PC-3 (cell line): Measurements from ENCODE around the gene PRPH2. TPM values are rescaled to one million over a fixed set of nuclear protein-coding genes. Genes with fewer than 3 reads are reported as not detected.
"Not testable (repeated sequence)": the region's sequence is repeated elsewhere in the genome, so short reads cannot be mapped to it uniquely, and the experiment has no call there.

Source experiments
- ATAC-seq: fragments of 200-7000 bp; cut with Tn5 transposase; 2 replicates; pipeline ENCODE4 v1.9.1; 2020; ENCODE audit warnings: mild to moderate bottlenecking, moderate library complexity
- BruUV-seq: library from RNA; stranded (reverse); fragments of 400-500 nt; replicated peaks from 2 replicates; lab custom pipeline; 2021; lab: Mats Ljungman, UMichigan
- CTCF ChIA-PET: fragments of 300-600 bp; sonication (Branson Sonifier 250); formaldehyde crosslinking; loops from one replicate; lab custom pipeline; 2022; ENCODE audit warnings: antibody characterized with exemption; lab: Charles Lee
- POLR2A ChIA-PET: fragments of 300-600 bp; sonication (Branson Sonifier 250); formaldehyde crosslinking; loops from one replicate; lab custom pipeline; 2022; ENCODE audit warnings: antibody characterized with exemption; ENCODE audit not compliant: unreplicated experiment; lab: Charles Lee
- DNase-seq: peaks from one replicate; pipeline ENCODE4 v3.0.0-alpha.2; 2015
- H2AFZ ChIP-seq: fragments of 300-600 bp; sonication (generic); 2 replicates; pipeline ENCODE4 v1.6.0; 2016; ENCODE audit warnings: antibody characterized with exemption, low read length
- H3F3A ChIP-seq: fragments of 300-600 bp; sonication (generic); one replicate; pipeline ENCODE4 v1.6.0; 2017; ENCODE audit warnings: antibody characterized with exemption, low read length, control low read depth, mild to moderate bottlenecking; ENCODE audit not compliant: unreplicated experiment
- H3K27ac ChIP-seq: fragments of 300-600 bp; sonication (generic); 2 replicates; pipeline ENCODE4 v1.5.1; 2016; ENCODE audit warnings: mild to moderate bottlenecking, low read length
- H3K27me3 ChIP-seq: fragments of 300-600 bp; sonication (generic); 2 replicates; pipeline ENCODE4 v1.6.1; 2016; ENCODE audit warnings: low read length, mixed read lengths
- H3K36me3 ChIP-seq: fragments of 300-600 bp; sonication (generic); 2 replicates; pipeline ENCODE4 v1.6.1; 2016; ENCODE audit warnings: low read depth, mixed run types, low read length, mixed read lengths
- H3K4me1 ChIP-seq: fragments of 300-600 bp; sonication (generic); 2 replicates; pipeline ENCODE4 v1.5.1; 2016; ENCODE audit warnings: low read length; ENCODE audit not compliant: insufficient read depth
- H3K4me2 ChIP-seq: fragments of 300-600 bp; sonication (generic); 2 replicates; pipeline ENCODE4 v1.6.0; 2016; ENCODE audit warnings: low read length
- H3K4me3 ChIP-seq: fragments of 300-600 bp; sonication (generic); 2 replicates; pipeline ENCODE4 v1.5.1; 2016; ENCODE audit warnings: mild to moderate bottlenecking, low read length, mixed read lengths
- H3K79me2 ChIP-seq: fragments of 300-600 bp; sonication (generic); 2 replicates; pipeline ENCODE4 v1.6.1; 2017; ENCODE audit warnings: low read length, mixed read lengths
- H3K9ac ChIP-seq: fragments of 300-600 bp; sonication (generic); 2 replicates; pipeline ENCODE4 v1.6.0; 2016; ENCODE audit warnings: mild to moderate bottlenecking, low read length
- H3K9me2 ChIP-seq: fragments of 300-600 bp; sonication (generic); replicated peaks from 2 replicates; pipeline ENCODE4 v1.6.1; 2016; ENCODE audit warnings: mixed run types, low read length, mixed read lengths
- H3K9me3 ChIP-seq: fragments of 300-600 bp; sonication (generic); 2 replicates; pipeline ENCODE4 v1.6.1; 2016; ENCODE audit warnings: low read length, mixed read lengths
- H4K20me1 ChIP-seq: fragments of 300-600 bp; sonication (generic); 2 replicates; pipeline ENCODE4 v1.6.1; 2016; ENCODE audit warnings: low read length, mixed read lengths
- EZH2 ChIP-seq: fragments of 300-600 bp; sonication (generic); IDR thresholded peaks from one replicate; pipeline ENCODE4 v1.6.1; 2017; ENCODE audit warnings: antibody characterized with exemption, mild to moderate bottlenecking, low read length; ENCODE audit not compliant: unreplicated experiment
- EZH2phosphoT487 ChIP-seq: fragments of 300-600 bp; sonication (generic); IDR thresholded peaks from 2 replicates; pipeline ENCODE4 v1.6.1; 2018; ENCODE audit warnings: mild to moderate bottlenecking, antibody characterized with exemption, low read length, borderline replicate concordance
- intact Hi-C: fragments of 100-400 bp; cut with micrococcal nuclease; formaldehyde crosslinking; loops from 2 replicates; pipeline ENCODE4 v1.9.0; 2023
- total RNA-seq: library from RNA; depleted of rRNA; stranded (reverse); fragments of >200 nt; gene quantifications from 2 replicates; pipeline ENCODE4 v1.2.3, GENCODE V29; 2014
- TF ChIP-seq, protein P1 (sequence below): fragments of 300-600 bp; sonication (generic); conservative IDR thresholded peaks from 2 replicates; pipeline ENCODE4 v1.5.1; 2017; ENCODE audit warnings: antibody characterized with exemption, low read depth, mild to moderate bottlenecking, low read length

Gene PRPH2
- total RNA-seq, 1 experiment from 2014 or later: not detected

GRCh38 chr6:42674780-42675179, 47.6 kb downstream of the PRPH2 start:
- H3K9me3 ChIP-seq: no peaks in the 10 kb centered on the region
- H2AFZ ChIP-seq: no peak overlapping the region
- POLR2A ChIA-PET: no interaction called here
- H3K9ac ChIP-seq: no peak overlapping the region
- H3K27ac ChIP-seq: no peak overlapping the region
- no peak overlapping the region for H3K4me2 ChIP-seq
- no peaks in the 10 kb centered on the region for H3K9me2 ChIP-seq
- intact Hi-C loops: no loop called here
- H3F3A ChIP-seq: no peaks in the 10 kb centered on the region
- H4K20me1 ChIP-seq: no peaks in the 10 kb centered on the region
- BruUV-seq: no TSS peak
- H3K4me1 ChIP-seq: peaks cover 5% of the 10 kb centered on the region; the same call in 1 of the 2 replicates
- H3K4me3 ChIP-seq: no peak overlapping the region
- TF ChIP-seq EZH2: no peak
- no peak for TF ChIP-seq EZH2phosphoT487
- TF ChIP-seq, protein P1, sequence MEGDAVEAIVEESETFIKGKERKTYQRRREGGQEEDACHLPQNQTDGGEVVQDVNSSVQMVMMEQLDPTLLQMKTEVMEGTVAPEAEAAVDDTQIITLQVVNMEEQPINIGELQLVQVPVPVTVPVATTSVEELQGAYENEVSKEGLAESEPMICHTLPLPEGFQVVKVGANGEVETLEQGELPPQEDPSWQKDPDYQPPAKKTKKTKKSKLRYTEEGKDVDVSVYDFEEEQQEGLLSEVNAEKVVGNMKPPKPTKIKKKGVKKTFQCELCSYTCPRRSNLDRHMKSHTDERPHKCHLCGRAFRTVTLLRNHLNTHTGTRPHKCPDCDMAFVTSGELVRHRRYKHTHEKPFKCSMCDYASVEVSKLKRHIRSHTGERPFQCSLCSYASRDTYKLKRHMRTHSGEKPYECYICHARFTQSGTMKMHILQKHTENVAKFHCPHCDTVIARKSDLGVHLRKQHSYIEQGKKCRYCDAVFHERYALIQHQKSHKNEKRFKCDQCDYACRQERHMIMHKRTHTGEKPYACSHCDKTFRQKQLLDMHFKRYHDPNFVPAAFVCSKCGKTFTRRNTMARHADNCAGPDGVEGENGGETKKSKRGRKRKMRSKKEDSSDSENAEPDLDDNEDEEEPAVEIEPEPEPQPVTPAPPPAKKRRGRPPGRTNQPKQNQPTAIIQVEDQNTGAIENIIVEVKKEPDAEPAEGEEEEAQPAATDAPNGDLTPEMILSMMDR: no peak
- CTCF ChIA-PET: no interaction called here
- H3K36me3 ChIP-seq: peaks cover 54% of the 10 kb centered on the region
- no peaks in the 10 kb centered on the region for H3K79me2 ChIP-seq
- no peaks in the 10 kb centered on the region for H3K27me3 ChIP-seq
- ATAC-seq (no peak), DNase-seq (no peak)

DNA sequence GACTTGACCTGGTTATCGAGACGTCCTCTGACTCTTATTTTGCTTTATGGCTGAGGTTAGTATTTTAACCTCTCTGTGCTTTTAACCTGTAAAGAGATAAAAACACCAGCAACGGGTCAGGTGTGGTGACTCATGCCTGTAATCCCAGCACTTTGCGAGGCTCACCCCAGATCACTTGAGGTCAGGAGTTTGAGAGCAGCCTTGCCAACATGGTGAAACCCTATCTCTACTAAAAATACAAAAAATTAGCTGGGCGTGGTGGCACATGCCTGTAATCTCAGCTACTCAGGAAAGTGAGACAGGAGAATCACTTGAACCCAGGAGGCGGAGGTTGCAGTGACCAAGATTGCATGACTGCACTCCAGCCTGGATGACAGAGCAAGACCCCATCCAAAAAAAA, 48.0 kb downstream of the PRPH2 start:
- intact Hi-C loops, H3K9me2 ChIP-seq, H3K9ac ChIP-seq, H3K27ac ChIP-seq, BruUV-seq, H3K27me3 ChIP-seq, H3K9me3 ChIP-seq, POLR2A ChIA-PET, DNase-seq, CTCF ChIA-PET, H3K4me2 ChIP-seq, H3K79me2 ChIP-seq, H2AFZ ChIP-seq, H3K4me1 ChIP-seq, H3F3A ChIP-seq, H4K20me1 ChIP-seq, H3K4me3 ChIP-seq: not testable (repeated sequence)
- ATAC-seq: peak; percentile 29; the same call in 1 of the 2 replicates
- peaks cover 54% of the 10 kb centered on the region for H3K36me3 ChIP-seq

GRCh38 chr6:42664718-42665117, 57.7 kb downstream of the PRPH2 start:
- TF ChIP-seq EZH2 (no peak), EZH2phosphoT487 (no peak)
- TF ChIP-seq, protein P1: no peak
- H4K20me1 ChIP-seq: no peaks in the 10 kb centered on the region
- intact Hi-C loops: no loop called here
- no peaks in the 10 kb centered on the region for H3K27me3 ChIP-seq
- no peak overlapping the region for H3K4me2 ChIP-seq
- CTCF ChIA-PET: no interaction called here
- POLR2A ChIA-PET: no interaction called here
- no peak overlapping the region for H3K9ac ChIP-seq
- H3K36me3 ChIP-seq: peaks cover 54% of the 10 kb centered on the region
- H3F3A ChIP-seq: no peaks in the 10 kb centered on the region
- H3K9me3 ChIP-seq: no peaks in the 10 kb centered on the region
- no peaks in the 10 kb centered on the region for H3K79me2 ChIP-seq
- H2AFZ ChIP-seq: no peak overlapping the region
- no peak for DNase-seq
- ATAC-seq: no peak
- no TSS peak for BruUV-seq
- no peaks in the 10 kb centered on the region for H3K9me2 ChIP-seq
- no peak overlapping the region for H3K4me3 ChIP-seq
- no peaks in the 10 kb centered on the region for H3K4me1 ChIP-seq
- H3K27ac ChIP-seq: no peak overlapping the region
